Lower leg skin (tissue), 3 donors: ENCODE results near the gene NFRKB.

ENCODE experiments used
- CTCF ChIP-seq, 3 donors: fragments of 450-650 bp; IDR thresholded peaks; one replicate each; pipeline ENCODE4 v1.5.1; 2016; ENCODE audit warnings: antibody characterized with exemption in 3 of 3, mild to moderate bottlenecking in 3 of 3, moderate library complexity in 2 of 3
- POLR2A ChIP-seq, 2 donors: fragments of 450-650 bp; IDR thresholded peaks; one replicate each; pipeline ENCODE4 v1.6.1; 2016 to 2017; ENCODE audit warnings: antibody characterized with exemption in 2 of 2, mild to moderate bottlenecking in 1 of 2, moderate library complexity in 1 of 2

- TF ChIP-seq CTCF (IDR thresholded peaks at IDR 0.05) (no peak), POLR2A (IDR thresholded peaks at IDR 0.05) (no peak)
These were observed at the start of gene NFRKB for GRCh38 chr11:129895126-129896041.
